IMR-90 (cell line): Measurements from ENCODE around the gene DYSF. TPM values are rescaled to one million over a fixed set of nuclear protein-coding genes. Genes with fewer than 3 reads are reported as not detected.

ENCODE experiments used
- ATAC-seq: fragments of 200-7000 bp; cut with Tn5 transposase; 2 replicates; pipeline ENCODE4 v1.9.1; 2020; ENCODE audit warnings: low read depth, mild to moderate bottlenecking, moderate library complexity
- BruUV-seq: library from RNA; stranded (reverse); fragments of 400-500 nt; replicated peaks from 2 replicates; lab custom pipeline; 2021; lab: Mats Ljungman, UMichigan
- CTCF ChIA-PET: fragments of 300-600 bp; formaldehyde crosslinking; extraction: SDS; loops from one replicate; lab custom pipeline; 2021; ENCODE audit warnings: antibody characterized with exemption; lab: Yijun Ruan, JAX
- POLR2A ChIA-PET: fragments of 300-600 bp; sonication (Branson Sonifier 250); formaldehyde crosslinking; loops from one replicate; lab custom pipeline; 2022; ENCODE audit warnings: antibody characterized with exemption; ENCODE audit not compliant: unreplicated experiment; lab: Charles Lee
- DNase-seq: peaks from one replicate; pipeline ENCODE4 v3.0.0; 2013
- H2AFZ ChIP-seq: replicated peaks from 2 replicates; pipeline ENCODE3; 2013; ENCODE audit warnings: low read length, mild to moderate bottlenecking; ENCODE audit not compliant: poor library complexity
- H2AK5ac ChIP-seq: 2 replicates; pipeline ENCODE4 v1.6.1; 2013; ENCODE audit warnings: low read depth, low read length, inconsistent platforms
- H2AK9ac ChIP-seq: replicated peaks from 2 replicates; pipeline ENCODE3; 2013; ENCODE audit warnings: mild to moderate bottlenecking, low read depth, low read length, moderate library complexity; ENCODE audit not compliant: poor library complexity
- H2BK120ac ChIP-seq: 2 replicates; pipeline ENCODE4 v1.6.1; 2013; ENCODE audit warnings: low read depth, low read length, inconsistent platforms
- H2BK15ac ChIP-seq: 3 replicates; pipeline ENCODE4 v1.6.1; 2013; ENCODE audit warnings: low read depth, low read length, inconsistent platforms
- H2BK20ac ChIP-seq: 2 replicates; pipeline ENCODE4 v1.6.1; 2013; ENCODE audit warnings: low read depth, mild to moderate bottlenecking, inconsistent platforms, low read length, moderate library complexity
- H2BK5ac ChIP-seq: 2 replicates; pipeline ENCODE4 v1.6.1; 2013; ENCODE audit warnings: mild to moderate bottlenecking, low read depth, low read length, inconsistent platforms; ENCODE audit not compliant: poor library complexity, severe bottlenecking
- H3K14ac ChIP-seq: replicated peaks from 2 replicates; pipeline ENCODE4 v1.6.1; 2013; ENCODE audit warnings: low read depth, low read length, inconsistent platforms
- H3K18ac ChIP-seq: 2 replicates; pipeline ENCODE4 v1.6.1; 2013; ENCODE audit warnings: low read depth, low read length, control low read depth
- H3K23ac ChIP-seq: 2 replicates; pipeline ENCODE4 v1.6.1; 2013; ENCODE audit warnings: low read depth, low read length, inconsistent platforms
- H3K27ac ChIP-seq: 2 replicates; pipeline ENCODE4 v1.5.1; 2013; ENCODE audit warnings: mild to moderate bottlenecking, control low read depth, low read length; ENCODE audit not compliant: insufficient read depth
- H3K27me3 ChIP-seq: 2 replicates; pipeline ENCODE4 v1.6.1; 2013; ENCODE audit warnings: low read length; ENCODE audit not compliant: control insufficient read depth, insufficient read depth
- H3K36me3 ChIP-seq: 2 replicates; pipeline ENCODE4 v1.6.1; 2013; ENCODE audit warnings: low read length, mixed read lengths; ENCODE audit not compliant: control insufficient read depth, insufficient read depth
- H3K4ac ChIP-seq: 2 replicates; pipeline ENCODE4 v1.6.1; 2013; ENCODE audit warnings: low read depth, low read length, inconsistent platforms
- H3K4me1 ChIP-seq: 2 replicates; pipeline ENCODE4 v1.6.1; 2013; ENCODE audit warnings: low read length, mixed read lengths; ENCODE audit not compliant: control insufficient read depth, insufficient read depth
- H3K4me2 ChIP-seq: 2 replicates; pipeline ENCODE4 v1.6.1; 2013; ENCODE audit warnings: low read depth, mild to moderate bottlenecking, control low read depth, low read length, moderate library complexity
- H3K4me3 ChIP-seq: 2 replicates; pipeline ENCODE4 v1.5.1; 2013; ENCODE audit warnings: low read depth, mild to moderate bottlenecking, control low read depth, low read length, moderate library complexity; ENCODE audit not compliant: insufficient read depth
- H3K56ac ChIP-seq: 2 replicates; pipeline ENCODE4 v1.6.1; 2013; ENCODE audit warnings: low read length, inconsistent platforms; ENCODE audit not compliant: insufficient read depth; ENCODE audit errors: extremely low read depth
- H3K79me1 ChIP-seq, 2 experiments: 2 replicates each; pipeline ENCODE4 v1.6.1; 2013; ENCODE audit warnings: low read length in 2 of 2, inconsistent platforms in 1 of 2, low read depth in 1 of 2
- H3K9ac ChIP-seq: 2 replicates; pipeline ENCODE4 v1.6.1; 2013; ENCODE audit warnings: low read depth, low read length, control low read depth
- H3K9me1 ChIP-seq: 2 replicates; pipeline ENCODE4 v1.6.1; 2013; ENCODE audit warnings: low read length, inconsistent platforms; ENCODE audit not compliant: insufficient read depth
- H3K9me3 ChIP-seq: 2 replicates; pipeline ENCODE4 v1.6.1; 2013; ENCODE audit warnings: low read length; ENCODE audit not compliant: control insufficient read depth, insufficient read depth
- H4K20me1 ChIP-seq: 2 replicates; pipeline ENCODE4 v1.6.1; 2013; ENCODE audit warnings: low read length, inconsistent platforms; ENCODE audit not compliant: insufficient read depth
- H4K5ac ChIP-seq: 2 replicates; pipeline ENCODE4 v1.6.1; 2013; ENCODE audit warnings: mild to moderate bottlenecking, low read depth, low read length, control low read depth
- H4K8ac ChIP-seq, 2 experiments: 2 replicates each; pipeline ENCODE4 v1.6.1; 2013; ENCODE audit warnings: low read depth in 2 of 2, low read length in 2 of 2, control low read depth in 1 of 2, inconsistent platforms in 1 of 2
- H4K91ac ChIP-seq: 2 replicates; pipeline ENCODE4 v1.6.1; 2013; ENCODE audit warnings: low read depth, low read length, inconsistent platforms; ENCODE audit not compliant: insufficient read depth
- FOS ChIP-seq: fragments of 150-350 bp; IDR thresholded peaks from 2 replicates; pipeline ENCODE4 v1.6.1; 2016; ENCODE audit warnings: low read depth, low read length
- MAFK ChIP-seq: IDR thresholded peaks from 2 replicates; pipeline ENCODE4 v1.6.1; 2012; ENCODE audit warnings: low read depth, low read length, improper control_type of control experiment
- MXI1 ChIP-seq: IDR thresholded peaks from 2 replicates; pipeline ENCODE4 v1.6.1; 2012; ENCODE audit warnings: low read depth, mild to moderate bottlenecking, low read length, moderate library complexity, borderline replicate concordance
- NFE2L2 ChIP-seq: fragments of 150-350 bp; IDR thresholded peaks from 2 replicates; pipeline ENCODE4 v1.6.1; 2016; ENCODE audit warnings: low read depth, mild to moderate bottlenecking, low read length
- POLR2A ChIP-seq: IDR thresholded peaks from 2 replicates; pipeline ENCODE4 v1.6.1; 2012; ENCODE audit warnings: mild to moderate bottlenecking, low read depth, low read length
- RAD21 ChIP-seq: IDR thresholded peaks from 2 replicates; pipeline ENCODE4 v1.6.1; 2012; ENCODE audit warnings: low read length, improper control_type of control experiment
- SMC3 ChIP-seq: fragments of 150-350 bp; IDR thresholded peaks from 2 replicates; pipeline ENCODE4 v1.6.1; 2016; ENCODE audit warnings: low read depth, mild to moderate bottlenecking, antibody characterized with exemption, low read length, moderate library complexity
- WGBS, 2 experiments: methylation state at CpG; one replicate each; pipeline versions ENCODE4 v1.1.5 to v1.1.7; 2013; ENCODE audit warnings: missing lambda C conversion rate in 2 of 2; ENCODE audit not compliant: insufficient read length in 1 of 2; ENCODE audit errors: extremely low coverage in 2 of 2; 5-methylcytosine and 5-hydroxymethylcytosine counted together
- dilution Hi-C: fragments of 300-500 bp; cut with HindIII; formaldehyde crosslinking; loops from one replicate; pipeline ENCODE4 v1.14.3; 2018; ENCODE audit warnings: low sequenced_read_pairs; ENCODE audit not compliant: unreplicated experiment
- in situ Hi-C: fragments of 300-500 bp; cut with MboI; formaldehyde crosslinking; loops from 3 replicates; pipeline ENCODE4 v1.14.3; 2019; ENCODE audit warnings: low sequenced_read_pairs, inconsistent platforms, mixed read lengths
- intact Hi-C: fragments of 100-400 bp; cut with micrococcal nuclease; formaldehyde crosslinking; loops from 2 replicates; pipeline ENCODE4 v1.10.0; 2022
- polyA plus RNA-seq, 3 experiments: library from polyadenylated mRNA; depleted of rRNA; stranded (reverse); fragments of >200 nt; gene quantifications; 2 replicates each; pipeline ENCODE4 v1.2.3, GENCODE V29; 2012; ENCODE audit warnings: low replicate concordance in 1 of 3
- total RNA-seq: library from RNA; depleted of rRNA; stranded (reverse); fragments of >200 nt; gene quantifications from 2 replicates; pipeline ENCODE4 v1.2.3, GENCODE V29; 2012

The DYSF gene
- total and polyA plus RNA-seq, 2 of the 4 experiments (the other 2 are of a cell fraction) = 0.09 to 0.18 TPM

DNA sequence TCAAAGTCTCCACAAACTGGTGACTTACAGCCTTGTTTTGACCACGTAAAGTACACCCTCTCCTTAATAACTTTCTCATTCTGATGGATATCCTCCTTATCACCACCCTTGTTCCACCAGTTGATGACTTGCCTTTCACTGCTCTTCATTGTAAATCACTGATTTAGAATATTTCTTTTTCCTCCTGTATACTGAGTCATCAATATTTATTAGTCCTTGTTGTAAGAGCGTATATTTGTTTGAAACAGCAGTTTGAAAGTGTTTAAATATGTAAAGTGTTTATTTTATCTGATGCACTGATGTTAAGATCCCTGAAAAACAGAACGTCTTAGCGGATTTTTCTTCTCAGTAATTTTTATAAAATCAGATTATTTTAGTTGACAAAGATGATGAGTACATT, 34.2 kb upstream of the DYSF start:
- Histone ChIP-seq H3K9me1 (no peaks in the 10 kb centered on the region), H3K4me1 (no peaks in the 10 kb centered on the region; the same call in 1 of the 2 replicates), H3K56ac (no peak overlapping the region), H3K36me3 (peaks cover 9% of the 10 kb centered on the region), H4K91ac (no peak overlapping the region), H3K18ac (no peak overlapping the region), H3K23ac (no peak overlapping the region), H4K8ac (no peak overlapping the region), H2BK5ac (no peak overlapping the region), H3K9ac (no peak overlapping the region), H2BK15ac (no peak overlapping the region), H3K27me3 (no peaks in the 10 kb centered on the region), H2BK120ac (no peak overlapping the region), H3K14ac (no peak overlapping the region), H3K4ac (no peak overlapping the region), H2AFZ (no peak overlapping the region), H4K20me1 (no peaks in the 10 kb centered on the region), H3K79me1 (peaks cover 0 to 3% of the 10 kb centered on the region in 2 experiments), H3K27ac (no peak overlapping the region), H3K4me3 (no peak overlapping the region), H3K4me2 (no peak overlapping the region), H2BK20ac (no peak overlapping the region), H3K9me3 (no peaks in the 10 kb centered on the region), H2AK5ac (no peak overlapping the region), H2AK9ac (no peak overlapping the region), H4K5ac (no peak overlapping the region)
- intact Hi-C loops (no loop called here), dilution Hi-C loops (no loop called here), in situ Hi-C loops (no loop called here)
- CTCF ChIA-PET = no interaction called here
- TF ChIP-seq FOS = no peak
- TF ChIP-seq RAD21 = no peak
- TF ChIP-seq NFE2L2 = no peak
- no peak for TF ChIP-seq POLR2A
- no peak for TF ChIP-seq MXI1
- TF ChIP-seq MAFK = peak; percentile 60
- no peak for TF ChIP-seq SMC3
- no TSS peak for BruUV-seq
- WGBS, 2 experiments = no CpG with 5 or more reads among the region's 4 CpGs
- no peak for DNase-seq
- POLR2A ChIA-PET = no interaction called here
- no peak for ATAC-seq
